ENCODE data around the gene SLC17A6. TPM values are rescaled to one million over a fixed set of nuclear protein-coding genes. Genes with fewer than 3 reads are reported as not detected.

SLC17A6 gene
- total RNA-seq, 1 donor from 2014 or later, result not detected

DNA sequence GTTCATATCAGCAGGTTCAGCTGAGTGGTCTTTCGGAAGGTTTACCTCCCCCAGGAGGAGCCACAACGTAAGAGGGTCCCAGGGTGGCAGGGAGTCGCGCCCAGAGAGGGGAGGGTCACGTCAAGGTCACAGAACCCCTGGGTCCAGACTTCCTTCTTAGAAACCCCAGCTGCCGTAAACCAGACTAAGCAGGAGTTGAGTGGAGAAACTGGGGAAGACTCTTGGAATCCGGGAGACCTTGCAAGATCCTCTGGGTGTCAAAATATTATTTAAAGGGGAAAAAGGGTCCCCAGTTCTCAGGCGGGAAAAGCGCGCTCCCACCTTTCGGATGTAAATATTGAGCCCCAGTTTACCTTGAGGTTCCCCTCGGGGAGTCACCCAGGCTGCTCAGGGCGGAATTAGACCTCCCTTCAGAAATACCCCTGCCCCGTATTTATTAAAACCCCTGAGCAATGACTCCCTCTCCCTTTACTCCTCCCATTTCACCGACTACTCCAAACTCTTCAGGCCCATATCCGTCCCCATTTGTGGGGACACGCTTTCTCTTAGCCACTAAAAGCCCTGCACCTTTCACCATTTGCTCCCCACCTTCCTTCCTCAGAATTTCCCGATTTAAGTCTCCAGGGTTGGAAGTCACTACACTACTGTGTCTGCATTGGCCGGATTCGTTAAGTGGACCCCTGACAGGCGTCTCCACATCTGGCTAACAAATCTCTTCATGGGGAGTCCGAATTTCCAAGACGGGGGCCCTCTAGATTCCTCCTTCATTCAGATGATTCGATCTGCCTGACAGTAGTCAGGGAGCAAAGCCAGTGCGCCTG, 4.2 kb downstream of the SLC17A6 start:
- Histone ChIP-seq H3K9me3 (replicated peaks) (no peaks in the 10 kb centered on the region), H3K36me3 (no peaks in the 10 kb centered on the region), H3K27me3 (ENCODE audit: low read depth) (peaks cover 100% of the 10 kb centered on the region), H3K4me3 (no peak overlapping the region), H3K4me1 (peaks cover 14% of the 10 kb centered on the region), H3K27ac (replicated peaks) (no peak overlapping the region)
- intact Hi-C loops (cut with micrococcal nuclease), result no loop called here
- TF ChIP-seq, protein P1, sequence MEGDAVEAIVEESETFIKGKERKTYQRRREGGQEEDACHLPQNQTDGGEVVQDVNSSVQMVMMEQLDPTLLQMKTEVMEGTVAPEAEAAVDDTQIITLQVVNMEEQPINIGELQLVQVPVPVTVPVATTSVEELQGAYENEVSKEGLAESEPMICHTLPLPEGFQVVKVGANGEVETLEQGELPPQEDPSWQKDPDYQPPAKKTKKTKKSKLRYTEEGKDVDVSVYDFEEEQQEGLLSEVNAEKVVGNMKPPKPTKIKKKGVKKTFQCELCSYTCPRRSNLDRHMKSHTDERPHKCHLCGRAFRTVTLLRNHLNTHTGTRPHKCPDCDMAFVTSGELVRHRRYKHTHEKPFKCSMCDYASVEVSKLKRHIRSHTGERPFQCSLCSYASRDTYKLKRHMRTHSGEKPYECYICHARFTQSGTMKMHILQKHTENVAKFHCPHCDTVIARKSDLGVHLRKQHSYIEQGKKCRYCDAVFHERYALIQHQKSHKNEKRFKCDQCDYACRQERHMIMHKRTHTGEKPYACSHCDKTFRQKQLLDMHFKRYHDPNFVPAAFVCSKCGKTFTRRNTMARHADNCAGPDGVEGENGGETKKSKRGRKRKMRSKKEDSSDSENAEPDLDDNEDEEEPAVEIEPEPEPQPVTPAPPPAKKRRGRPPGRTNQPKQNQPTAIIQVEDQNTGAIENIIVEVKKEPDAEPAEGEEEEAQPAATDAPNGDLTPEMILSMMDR (IDR thresholded peaks at IDR 0.05; ENCODE audit: borderline replicate concordance), result no peak
- no peak for DNase-seq

DNA sequence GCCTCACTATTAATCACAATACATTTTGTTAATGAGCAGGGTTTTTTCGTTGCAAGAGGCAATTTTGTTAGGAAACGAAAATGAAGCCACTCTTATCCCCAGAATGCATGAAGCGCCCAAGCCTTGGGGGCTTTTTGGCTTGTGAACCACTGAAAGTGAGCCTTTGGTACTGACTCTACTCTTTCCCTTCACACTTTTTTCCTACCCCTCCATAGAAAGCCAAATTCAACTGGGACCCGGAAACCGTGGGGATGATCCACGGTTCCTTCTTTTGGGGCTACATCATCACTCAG, 4.8 kb downstream of the SLC17A6 start:
- H3K9me3 ChIP-seq (replicated peaks), result no peaks in the 10 kb centered on the region
- intact Hi-C loops (cut with micrococcal nuclease), result no loop called here
- no peak overlapping the region for H3K4me3 ChIP-seq
- TF ChIP-seq, protein P1 (IDR thresholded peaks at IDR 0.05; ENCODE audit: borderline replicate concordance), result no peak
- no peaks in the 10 kb centered on the region for H3K36me3 ChIP-seq
- peaks cover 100% of the 10 kb centered on the region for H3K27me3 ChIP-seq (ENCODE audit: low read depth)
- H3K27ac ChIP-seq (replicated peaks), result no peak overlapping the region
- peaks cover 14% of the 10 kb centered on the region for H3K4me1 ChIP-seq
- DNase-seq, result no peak

DNA sequence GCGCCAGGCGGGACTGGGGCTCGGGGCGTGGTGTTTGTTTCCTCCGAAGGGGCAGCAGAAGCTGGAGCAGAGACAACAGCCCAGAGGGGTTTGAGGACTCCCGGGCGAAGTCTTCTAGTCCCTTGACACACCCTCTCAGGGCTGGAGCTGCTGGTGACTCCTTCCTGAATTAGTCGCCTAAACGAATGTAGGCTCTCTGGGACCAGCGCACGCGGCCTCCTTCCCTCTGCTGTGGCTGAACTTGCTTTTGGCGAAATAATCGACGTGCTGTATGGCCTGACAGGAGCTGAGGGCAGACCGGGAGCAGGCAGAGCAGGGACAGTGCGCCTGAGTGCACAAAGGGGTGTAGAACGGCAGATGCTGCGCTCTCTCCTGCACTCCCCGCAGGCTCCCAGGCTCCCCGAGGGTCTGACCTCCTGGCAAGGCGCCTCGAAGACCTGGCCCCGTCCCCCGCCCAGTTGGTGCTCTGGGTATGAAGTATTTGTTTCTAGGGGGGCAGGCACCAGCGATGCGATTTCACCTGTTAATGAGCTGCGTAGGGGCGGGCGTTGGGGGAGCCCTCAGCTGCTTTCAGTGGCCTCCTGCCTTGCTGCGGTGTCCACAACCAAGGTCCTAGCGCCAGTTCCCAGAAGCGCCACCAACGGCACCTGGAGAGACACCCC, 5.3 kb downstream of the SLC17A6 start:
- DNase-seq, result no peak
- intact Hi-C loops (cut with micrococcal nuclease), result no loop called here
- TF ChIP-seq, protein P1 (IDR thresholded peaks at IDR 0.05; ENCODE audit: borderline replicate concordance), result no peak
- H3K27me3 ChIP-seq (ENCODE audit: low read depth), result peaks cover 100% of the 10 kb centered on the region
- no peak overlapping the region for H3K4me3 ChIP-seq
- no peak overlapping the region for H3K27ac ChIP-seq (replicated peaks)
- H3K4me1 ChIP-seq, result peaks cover 14% of the 10 kb centered on the region
- H3K36me3 ChIP-seq, result no peaks in the 10 kb centered on the region
- no peaks in the 10 kb centered on the region for H3K9me3 ChIP-seq (replicated peaks)

DNA sequence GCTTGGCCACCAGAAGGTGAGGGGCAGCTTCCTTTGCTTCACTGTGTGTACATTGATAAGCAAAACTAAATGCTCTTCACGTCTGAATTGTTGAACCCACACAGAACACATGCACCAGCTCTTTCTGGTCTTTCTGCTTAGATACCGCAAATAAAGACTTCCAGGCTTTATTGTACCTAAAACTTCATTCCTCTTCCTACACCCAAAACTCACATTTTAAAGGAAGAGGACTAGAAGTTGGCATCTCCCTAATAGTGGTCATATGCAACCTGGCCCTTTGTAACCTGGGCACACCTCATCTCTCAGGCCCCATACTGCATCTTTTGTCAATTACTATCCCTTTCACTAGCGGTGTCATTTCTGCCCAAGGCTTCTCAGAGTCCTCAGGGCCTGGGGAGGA, 5.9 kb downstream of the SLC17A6 start:
- H3K36me3 ChIP-seq, result no peaks in the 10 kb centered on the region
- no peak overlapping the region for H3K27ac ChIP-seq (replicated peaks)
- intact Hi-C loops (cut with micrococcal nuclease), result no loop called here
- no peaks in the 10 kb centered on the region for H3K9me3 ChIP-seq (replicated peaks)
- peaks cover 100% of the 10 kb centered on the region for H3K27me3 ChIP-seq (ENCODE audit: low read depth)
- TF ChIP-seq, protein P1 (IDR thresholded peaks at IDR 0.05; ENCODE audit: borderline replicate concordance), result no peak
- H3K4me1 ChIP-seq, result peaks cover 14% of the 10 kb centered on the region
- DNase-seq, result no peak
- no peak overlapping the region for H3K4me3 ChIP-seq

DNA sequence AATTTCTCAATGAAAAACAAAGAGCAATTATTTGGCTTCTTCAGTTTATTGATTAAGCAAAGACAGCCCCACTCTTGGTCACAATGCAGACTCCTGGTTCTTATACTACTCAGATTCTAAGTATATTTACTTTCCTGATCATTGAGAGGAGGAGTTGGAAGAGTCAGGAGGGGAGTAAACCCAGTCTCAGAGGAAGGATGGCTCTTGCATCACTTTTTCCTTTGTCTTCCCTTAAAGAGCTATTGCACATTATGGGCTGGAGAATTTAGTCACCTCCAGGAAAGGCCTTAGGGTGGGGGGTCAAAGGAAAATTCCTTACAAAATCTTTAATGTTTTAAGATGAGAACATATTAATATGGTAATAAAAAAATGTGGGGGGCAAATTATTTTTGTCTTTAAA, 8.1 kb downstream of the SLC17A6 start:
- DNase-seq, result no peak
- Histone ChIP-seq H3K4me3 (no peak overlapping the region), H3K36me3 (no peaks in the 10 kb centered on the region), H3K27me3 (ENCODE audit: low read depth) (peaks cover 100% of the 10 kb centered on the region), H3K27ac (replicated peaks) (no peak overlapping the region), H3K4me1 (peaks cover 7% of the 10 kb centered on the region), H3K9me3 (replicated peaks) (no peaks in the 10 kb centered on the region)
- intact Hi-C loops (cut with micrococcal nuclease), result no loop called here
- TF ChIP-seq, protein P1 (IDR thresholded peaks at IDR 0.05; ENCODE audit: borderline replicate concordance), result no peak

Data from left ventricle myocardium inferior (tissue), 1 donor.